Panc1 (cell line): ENCODE measurements around the gene FAM193A. TPM values are rescaled to one million over a fixed set of nuclear protein-coding genes. Genes with fewer than 3 reads are reported as not detected.

Source experiments
- ATAC-seq: fragments of 200-7000 bp; cut with Tn5 transposase; 2 replicates; pipeline ENCODE4 v1.9.1; 2020; ENCODE audit warnings: mild to moderate bottlenecking, moderate library complexity
- BruUV-seq: library from RNA; stranded (reverse); fragments of 400-500 nt; replicated peaks from 2 replicates; lab custom pipeline; 2021; lab: Mats Ljungman, UMichigan
- CTCF ChIA-PET: fragments of 300-600 bp; sonication (Branson Sonifier 250); formaldehyde crosslinking; loops from one replicate; lab custom pipeline; 2022; ENCODE audit warnings: antibody characterized with exemption; lab: Charles Lee
- POLR2A ChIA-PET: fragments of 300-600 bp; sonication (Branson Sonifier 250); formaldehyde crosslinking; loops from one replicate; lab custom pipeline; 2022; ENCODE audit warnings: antibody characterized with exemption; lab: Charles Lee
- DNase-seq: peaks from one replicate; pipeline ENCODE4 v3.0.0-alpha.2; 2010; ENCODE audit warnings: low read depth, low spot score
- H3K27ac ChIP-seq: 2 replicates; pipeline ENCODE4 v1.5.1; 2011; ENCODE audit warnings: mild to moderate bottlenecking, low read length, inconsistent platforms
- H3K27me3 ChIP-seq: fragments of 200-500 bp; sonication (Bioruptor generic); 2 replicates; pipeline ENCODE4 v1.6.0; 2014; ENCODE audit warnings: low read length, inconsistent platforms; ENCODE audit not compliant: control insufficient read depth, insufficient read depth
- H3K36me3 ChIP-seq: fragments of 200-500 bp; sonication (Bioruptor generic); 2 replicates; pipeline ENCODE4 v1.5.1; 2014; ENCODE audit warnings: inconsistent platforms, mild to moderate bottlenecking, low read length, moderate library complexity; ENCODE audit not compliant: control insufficient read depth, insufficient read depth
- H3K4me1 ChIP-seq: 2 replicates; pipeline ENCODE4 v1.5.1; 2011; ENCODE audit warnings: inconsistent platforms, mild to moderate bottlenecking, low read length, moderate library complexity; ENCODE audit not compliant: control insufficient read depth, insufficient read depth
- H3K4me3 ChIP-seq, 2 experiments: 2 replicates each; pipeline ENCODE4 v1.5.1; 2011 to 2012; ENCODE audit warnings: low read depth in 2 of 2, low read length in 2 of 2, mild to moderate bottlenecking in 2 of 2, inconsistent platforms in 1 of 2, moderate library complexity in 1 of 2
- H3K9me3 ChIP-seq: fragments of 200-500 bp; sonication (Bioruptor generic); 2 replicates; pipeline ENCODE4 v1.5.1; 2014; ENCODE audit warnings: low read depth, mild to moderate bottlenecking, inconsistent platforms, low read length, moderate library complexity; ENCODE audit not compliant: control insufficient read depth, insufficient read depth
- CTCF ChIP-seq: fragments of 450-650 bp; IDR thresholded peaks from 2 replicates; pipeline ENCODE4 v1.5.1; 2017; ENCODE audit warnings: mild to moderate bottlenecking
- POLR2AphosphoS5 ChIP-seq: IDR thresholded peaks from 2 replicates; pipeline ENCODE4 v1.6.1; 2012; ENCODE audit warnings: mild to moderate bottlenecking, low read depth, low read length, moderate library complexity
- REST ChIP-seq, 2 experiments: IDR thresholded peaks; 2 replicates each; pipeline ENCODE4 v1.6.1; 2011 to 2012; ENCODE audit warnings: low read depth in 2 of 2, control low read depth in 1 of 2, low read length in 1 of 2, mild to moderate bottlenecking in 1 of 2, moderate library complexity in 1 of 2; ENCODE audit not compliant: insufficient read depth in 1 of 2
- SIN3A ChIP-seq: IDR thresholded peaks from 2 replicates; pipeline ENCODE4 v1.6.1; 2012; ENCODE audit warnings: low read depth, mild to moderate bottlenecking, low read length, moderate library complexity, borderline replicate concordance; ENCODE audit not compliant: insufficient read depth
- TCF7L2 ChIP-seq: IDR thresholded peaks from 2 replicates; pipeline ENCODE4 v1.6.1; 2011; ENCODE audit warnings: mild to moderate bottlenecking, low read depth, low read length, inconsistent platforms
- in situ Hi-C: cut with HindIII; loops from 2 replicates; pipeline ENCODE4 v1.10.0; 2016; ENCODE audit warnings: low sequenced_read_pairs, low pct_unique_long_range_greater_than_20kb
- intact Hi-C: fragments of 100-400 bp; cut with micrococcal nuclease; formaldehyde crosslinking; loops from one replicate; pipeline ENCODE4 v1.10.0; 2022; ENCODE audit not compliant: unreplicated experiment
- total RNA-seq: library from RNA; stranded (reverse); gene quantifications from one replicate; pipeline ENCODE4 v1.2.1, GENCODE V29; 2021; ENCODE audit not compliant: unreplicated experiment

Gene FAM193A
- total RNA-seq, 1 experiment from 2014 or later, result 25.7 TPM

- Histone ChIP-seq H3K9me3 (no peaks in the 10 kb centered on the region), H3K4me1 (peaks cover 15% of the 10 kb centered on the region), H3K27me3 (no peaks in the 10 kb centered on the region), H3K36me3 (no peaks in the 10 kb centered on the region), H3K27ac (no peak overlapping the region), H3K4me3 (no peak overlapping the region)
- in situ Hi-C loops, result no loop called here
- CTCF ChIA-PET, result no interaction called here
- DNase-seq (no peak), ATAC-seq (no peak)
- BruUV-seq, result no TSS peak
- intact Hi-C loops, result no loop called here
- no peak for TF ChIP-seq CTCF
- TF ChIP-seq POLR2AphosphoS5, result no peak
- TF ChIP-seq REST (IDR thresholded peaks at IDR 0.05; ENCODE audit: insufficient read depth in 1 of 2, low read depth in 2 of 2, low read length in 1 of 2), result no peak
- TF ChIP-seq SIN3A, result no peak
- no peak for TF ChIP-seq TCF7L2
- POLR2A ChIA-PET, result no interaction called here
Measured at GRCh38 chr4:2600878-2601277, 64.4 kb downstream of the FAM193A start.

- DNase-seq (no peak), ATAC-seq (no peak)
- CTCF ChIA-PET, result no interaction called here
- Histone ChIP-seq H3K9me3 (no peaks in the 10 kb centered on the region), H3K4me3 (no peak overlapping the region), H3K36me3 (no peaks in the 10 kb centered on the region), H3K4me1 (no peaks in the 10 kb centered on the region), H3K27ac (no peak overlapping the region), H3K27me3 (no peaks in the 10 kb centered on the region)
- POLR2A ChIA-PET, result no interaction called here
- no TSS peak for BruUV-seq
- TF ChIP-seq POLR2AphosphoS5, result no peak
- no peak for TF ChIP-seq CTCF
- TF ChIP-seq TCF7L2, result no peak
- no peak for TF ChIP-seq REST (IDR thresholded peaks at IDR 0.05; ENCODE audit: insufficient read depth in 1 of 2, low read depth in 2 of 2, low read length in 1 of 2)
- TF ChIP-seq SIN3A, result no peak
- in situ Hi-C loops (no loop called here), intact Hi-C loops (no loop called here)
Measured at GRCh38 chr4:2604614-2605013, 68.2 kb downstream of the FAM193A start.
